H9 (cell line): Measurements from ENCODE around the gene LRP8. TPM values are rescaled to one million over a fixed set of nuclear protein-coding genes. Genes with fewer than 3 reads are reported as not detected.
A peak's percentile ranks its signal among the peaks of the same experiment; 100 is the strongest.

Experiments used
- DNase-seq: peaks from one replicate; pipeline ENCODE4 v3.0.0-alpha.2; 2017
- H2AFZ ChIP-seq: one replicate; pipeline ENCODE4 v1.6.1; 2013; ENCODE audit warnings: mild to moderate bottlenecking, low read length, control low read depth, moderate library complexity
- H2AK5ac ChIP-seq: 2 replicates; pipeline ENCODE4 v1.6.1; 2013; ENCODE audit warnings: low read length, control low read depth, mixed read lengths; ENCODE audit not compliant: insufficient read length
- H2BK120ac ChIP-seq: one replicate; pipeline ENCODE4 v1.6.1; 2013; ENCODE audit warnings: low read depth, mild to moderate bottlenecking, low read length, control low read depth, inconsistent platforms; ENCODE audit not compliant: poor library complexity, severe bottlenecking
- H2BK12ac ChIP-seq: 2 replicates; pipeline ENCODE4 v1.6.1; 2013; ENCODE audit warnings: low read length, control low read depth, mixed read lengths, low read depth; ENCODE audit not compliant: insufficient read length
- H2BK15ac ChIP-seq: 2 replicates; pipeline ENCODE4 v1.6.1; 2013; ENCODE audit warnings: low read depth, low read length, control low read depth
- H2BK20ac ChIP-seq: one replicate; pipeline ENCODE4 v1.6.1; 2013; ENCODE audit warnings: low read depth, mild to moderate bottlenecking, low read length, control low read depth, inconsistent platforms; ENCODE audit not compliant: poor library complexity, severe bottlenecking
- H2BK5ac ChIP-seq: 2 replicates; pipeline ENCODE4 v1.6.1; 2013; ENCODE audit warnings: low read length, control low read depth, mixed read lengths; ENCODE audit not compliant: insufficient read length
- H3K14ac ChIP-seq: 2 replicates; pipeline ENCODE4 v1.6.1; 2013; ENCODE audit warnings: low read length, control low read depth; ENCODE audit not compliant: insufficient read depth
- H3K18ac ChIP-seq: 2 replicates; pipeline ENCODE4 v1.6.1; 2013; ENCODE audit warnings: low read depth, mild to moderate bottlenecking, mixed read lengths, low read length, control low read depth; ENCODE audit not compliant: insufficient read length
- H3K23ac ChIP-seq: 2 replicates; pipeline ENCODE4 v1.6.1; 2013; ENCODE audit warnings: low read length, control low read depth, mixed read lengths, low read depth; ENCODE audit not compliant: insufficient read length
- H3K23me2 ChIP-seq: 2 replicates; pipeline ENCODE4 v1.6.1; 2013; ENCODE audit warnings: low read depth, mild to moderate bottlenecking, mixed read lengths, low read length, control low read depth; ENCODE audit not compliant: insufficient read length, poor library complexity, severe bottlenecking
- H3K27ac ChIP-seq: 2 replicates; pipeline ENCODE4 v1.5.1; 2013; ENCODE audit warnings: low read length, control low read depth, mixed read lengths, low read depth; ENCODE audit not compliant: insufficient read length
- H3K27me3 ChIP-seq: 2 replicates; pipeline ENCODE4 v1.6.1; 2013; ENCODE audit warnings: low read length, control low read depth, inconsistent platforms; ENCODE audit not compliant: insufficient read depth
- H3K4ac ChIP-seq: 2 replicates; pipeline ENCODE4 v1.6.1; 2013; ENCODE audit warnings: low read depth, mild to moderate bottlenecking, control low read depth, inconsistent platforms, low read length, moderate library complexity
- H3K4me1 ChIP-seq: 2 replicates; pipeline ENCODE4 v1.6.1; 2013; ENCODE audit warnings: low read length, control low read depth, inconsistent platforms; ENCODE audit not compliant: insufficient read depth
- H3K4me2 ChIP-seq: 2 replicates; pipeline ENCODE4 v1.6.1; 2013; ENCODE audit warnings: low read length, control low read depth, mixed read lengths; ENCODE audit not compliant: insufficient read length, insufficient read depth
- H3K56ac ChIP-seq: 2 replicates; pipeline ENCODE4 v1.6.1; 2013; ENCODE audit warnings: low read depth, mild to moderate bottlenecking, mixed read lengths, low read length, control low read depth; ENCODE audit not compliant: insufficient read length
- H3K79me1 ChIP-seq: 2 replicates; pipeline ENCODE4 v1.6.1; 2013; ENCODE audit warnings: low read depth, mild to moderate bottlenecking, moderate library complexity, low read length, control low read depth, inconsistent platforms; ENCODE audit not compliant: insufficient read depth, poor library complexity, severe bottlenecking
- H3K79me2 ChIP-seq: 2 replicates; pipeline ENCODE4 v1.6.1; 2013; ENCODE audit warnings: low read length, control low read depth, inconsistent platforms; ENCODE audit not compliant: insufficient read depth
- H3K9ac ChIP-seq: 2 replicates; pipeline ENCODE4 v1.6.1; 2013; ENCODE audit warnings: low read length, control low read depth, mixed read lengths; ENCODE audit not compliant: insufficient read length; ENCODE audit errors: extremely low read depth
- H3K9me3 ChIP-seq: one replicate; pipeline ENCODE4 v1.6.1; 2013; ENCODE audit warnings: low read depth, low read length, inconsistent platforms; ENCODE audit not compliant: control insufficient read depth
- H3T11ph ChIP-seq: one replicate; pipeline ENCODE4 v1.6.1; 2013; ENCODE audit warnings: mild to moderate bottlenecking, low read length, control low read depth, inconsistent platforms
- H4K20me1 ChIP-seq: one replicate; pipeline ENCODE4 v1.6.1; 2013; ENCODE audit not compliant: control insufficient read depth, insufficient read length, insufficient read depth
- H4K5ac ChIP-seq: 2 replicates; pipeline ENCODE4 v1.6.1; 2013; ENCODE audit warnings: low read depth, mild to moderate bottlenecking, mixed read lengths, low read length, control low read depth; ENCODE audit not compliant: insufficient read length
- H4K8ac ChIP-seq: replicated peaks from 2 replicates; pipeline ENCODE4 v1.6.1; 2013; ENCODE audit warnings: low read length, control low read depth, mixed read lengths, low read depth; ENCODE audit not compliant: insufficient read length
- H4K91ac ChIP-seq: 2 replicates; pipeline ENCODE4 v1.6.1; 2013; ENCODE audit warnings: low read depth, mild to moderate bottlenecking, moderate library complexity, mixed read lengths, low read length, control low read depth; ENCODE audit not compliant: insufficient read length
- H3K27ac Mint-ChIP-seq, 3 experiments: 2 replicates in 2 of 3; 3 replicates in 1 of 3; pipeline ENCODE4 v1.8.0; 2020 to 2021; ENCODE audit warnings: mixed read lengths in 3 of 3, mild to moderate bottlenecking in 1 of 3, moderate library complexity in 1 of 3
- H3K27me3 Mint-ChIP-seq: 2 replicates; pipeline ENCODE4 v1.8.0; 2021; ENCODE audit warnings: low read depth, mild to moderate bottlenecking, moderate library complexity, mixed read lengths
- H3K36me3 Mint-ChIP-seq, 3 experiments: 2 replicates in 2 of 3; 3 replicates in 1 of 3; pipeline ENCODE4 v1.8.0; 2020 to 2021; ENCODE audit warnings: low read depth in 3 of 3, mixed read lengths in 3 of 3; ENCODE audit not compliant: insufficient read depth in 1 of 3
- H3K4me1 Mint-ChIP-seq, 2 experiments: 2 replicates each; pipeline ENCODE4 v1.8.0; 2020; ENCODE audit warnings: mixed read lengths in 2 of 2
- H3K4me3 Mint-ChIP-seq, 2 experiments: 2 replicates in 1 of 2; 3 replicates in 1 of 2; pipeline ENCODE4 v1.8.0; 2020 to 2021; ENCODE audit warnings: mild to moderate bottlenecking in 2 of 2, mixed read lengths in 2 of 2, moderate library complexity in 1 of 2
- H3K9me3 Mint-ChIP-seq, 2 experiments: 2 replicates in 1 of 2; 3 replicates in 1 of 2; pipeline ENCODE4 v1.8.0; 2020; ENCODE audit warnings: mild to moderate bottlenecking in 2 of 2, mixed read lengths in 2 of 2, moderate library complexity in 1 of 2
- CTCF ChIP-seq: fragments of 200-600 bp; sonication (generic); conservative IDR thresholded peaks from 3 replicates; pipeline ENCODE4 v1.8.0; 2021; ENCODE audit warnings: antibody characterized with exemption, mild to moderate bottlenecking
- WGBS: extraction: QIAGEN DNeasy Blood & Tissue Kit; methylation state at CpG from one replicate; pipeline ENCODE4 v1.1.7; 2013; ENCODE audit warnings: missing lambda C conversion rate, low lambda C conversion rate, mixed read lengths; ENCODE audit not compliant: insufficient read length; ENCODE audit errors: extremely low coverage; 5-methylcytosine and 5-hydroxymethylcytosine counted together
- total RNA-seq: library from RNA; stranded (reverse); gene quantifications from 2 replicates; pipeline ENCODE4 v1.2.1, GENCODE V29; 2021

LRP8 gene
- total RNA-seq, 1 experiment from 2014 or later = 78.6 TPM

DNA sequence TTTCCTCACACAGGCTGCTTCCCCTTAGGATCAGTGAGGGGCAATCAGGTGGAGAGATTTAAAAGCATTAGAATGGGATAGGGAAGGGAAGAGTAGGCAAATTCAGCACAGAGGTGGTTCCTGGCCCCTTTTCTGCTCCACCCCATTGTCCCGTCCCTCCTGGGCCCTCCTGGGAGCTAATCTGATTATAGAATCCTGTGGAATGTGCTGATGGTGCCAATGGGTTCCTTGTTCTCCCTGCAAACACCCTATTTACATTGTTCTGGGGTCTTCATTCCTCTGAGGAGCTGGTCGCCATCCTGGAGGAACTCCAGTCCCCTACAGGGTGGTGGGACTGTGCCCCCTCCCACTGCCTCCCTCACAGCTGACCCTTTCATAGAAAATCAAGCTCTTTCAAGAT is 34.4 kb upstream of the LRP8 start:
- Histone ChIP-seq H3K9ac (no peak overlapping the region), H2AFZ (no peak overlapping the region), H3T11ph (no peak overlapping the region), H4K91ac (no peak overlapping the region), H3K56ac (no peak overlapping the region), H2BK120ac (no peak overlapping the region), H3K14ac (no peak overlapping the region), H4K20me1 (no peaks in the 10 kb centered on the region), H3K4ac (no peak overlapping the region), H4K5ac (no peak overlapping the region), H2AK5ac (no peak overlapping the region), H3K79me1 (no peaks in the 10 kb centered on the region), H2BK15ac (no peak overlapping the region), H3K79me2 (no peaks in the 10 kb centered on the region), H2BK12ac (no peak overlapping the region), H3K18ac (no peak overlapping the region), H3K4me1 (no peaks in the 10 kb centered on the region), H4K8ac (no peak overlapping the region), H3K9me3 (no peaks in the 10 kb centered on the region), H3K27ac (no peak overlapping the region), H3K27me3 (no peaks in the 10 kb centered on the region), H3K23me2 (no peaks in the 10 kb centered on the region), H2BK20ac (no peak overlapping the region), H3K4me2 (no peak overlapping the region), H3K23ac (no peak overlapping the region), H2BK5ac (no peak overlapping the region)
- H3K4me3 Mint-ChIP-seq = no peak overlapping the region
- peak; percentile 20 for DNase-seq
- H3K4me1 Mint-ChIP-seq = peaks cover 13 to 21% of the 10 kb centered on the region in 2 experiments
- no peaks in the 10 kb centered on the region for H3K36me3 Mint-ChIP-seq
- no CpG with 5 or more reads among the region's 2 CpGs for WGBS
- no peaks in the 10 kb centered on the region; a peak in 1 of 5 replicates for H3K9me3 Mint-ChIP-seq
- H3K27ac Mint-ChIP-seq = peak overlapping the region in 2 of 3 experiments; percentile 53 to 96; a peak in 3 of 7 replicates
- TF ChIP-seq CTCF = no peak
- peaks cover 43% of the 10 kb centered on the region for H3K27me3 Mint-ChIP-seq
